IPS-18a (cell line): ENCODE results near the gene CUX1.

ENCODE experiments used
- H3K27ac ChIP-seq: one replicate; pipeline ENCODE4 v1.5.1; 2013; ENCODE audit warnings: low read length
- H3K27me3 ChIP-seq: one replicate; pipeline ENCODE4 v1.6.1; 2013; ENCODE audit warnings: mild to moderate bottlenecking, low read length; ENCODE audit not compliant: control insufficient read depth, insufficient read depth
- H3K36me3 ChIP-seq: one replicate; pipeline ENCODE4 v1.6.1; 2013; ENCODE audit warnings: low read depth, low read length; ENCODE audit not compliant: control insufficient read depth
- H3K4me1 ChIP-seq: one replicate; pipeline ENCODE4 v1.6.1; 2013; ENCODE audit warnings: low read depth, low read length; ENCODE audit not compliant: control insufficient read depth
- H3K4me3 ChIP-seq: one replicate; pipeline ENCODE4 v1.5.1; 2013; ENCODE audit warnings: low read length
- H3K9ac ChIP-seq: one replicate; pipeline ENCODE4 v1.6.1; 2013; ENCODE audit warnings: mild to moderate bottlenecking, low read length, moderate library complexity
- H3K9me3 ChIP-seq: one replicate; pipeline ENCODE4 v1.6.1; 2013; ENCODE audit warnings: low read depth, low read length; ENCODE audit not compliant: control insufficient read depth

The CUX1 gene

GRCh38 chr7:102214477-102215072, 397.1 kb downstream of the CUX1 start:
- H3K27me3 ChIP-seq: no peaks in the 10 kb centered on the region
- no peaks in the 10 kb centered on the region for H3K4me1 ChIP-seq
- no peak overlapping the region for H3K4me3 ChIP-seq
- H3K9me3 ChIP-seq: no peaks in the 10 kb centered on the region
- H3K9ac ChIP-seq: no peak overlapping the region
- no peak overlapping the region for H3K27ac ChIP-seq
- peaks cover 15% of the 10 kb centered on the region for H3K36me3 ChIP-seq

- no peak overlapping the region for H3K4me3 ChIP-seq
- H3K27ac ChIP-seq: no peak overlapping the region
- no peaks in the 10 kb centered on the region for H3K4me1 ChIP-seq
- H3K9ac ChIP-seq: no peak overlapping the region
- no peaks in the 10 kb centered on the region for H3K9me3 ChIP-seq
- no peaks in the 10 kb centered on the region for H3K27me3 ChIP-seq
- H3K36me3 ChIP-seq: peaks cover 15% of the 10 kb centered on the region
These were observed 397.8 kb downstream of the CUX1 start for GRCh38 chr7:102215256-102215655.

GRCh38 chr7:102215711-102216110, 398.3 kb downstream of the CUX1 start:
- H3K27me3 ChIP-seq: no peaks in the 10 kb centered on the region
- H3K27ac ChIP-seq: no peak overlapping the region
- H3K4me3 ChIP-seq: no peak overlapping the region
- no peak overlapping the region for H3K9ac ChIP-seq
- H3K9me3 ChIP-seq: no peaks in the 10 kb centered on the region
- H3K36me3 ChIP-seq: peaks cover 15% of the 10 kb centered on the region
- H3K4me1 ChIP-seq: no peaks in the 10 kb centered on the region

- H3K4me1 ChIP-seq: no peaks in the 10 kb centered on the region
These were observed 399.3 kb downstream of the CUX1 start for GRCh38 chr7:102216573-102217314.

GRCh38 chr7:102220229-102220850, 402.9 kb downstream of the CUX1 start:
- Histone ChIP-seq H3K27me3 (no peaks in the 10 kb centered on the region), H3K4me1 (no peaks in the 10 kb centered on the region), H3K27ac (no peak overlapping the region), H3K9me3 (no peaks in the 10 kb centered on the region), H3K4me3 (no peak overlapping the region), H3K36me3 (peaks cover 8% of the 10 kb centered on the region), H3K9ac (no peak overlapping the region)

More at GRCh38 chr7:102216573-102217314, 399.3 kb downstream of the CUX1 start:
- Histone ChIP-seq H3K9me3 (no peaks in the 10 kb centered on the region), H3K4me3 (no peak overlapping the region), H3K9ac (no peak overlapping the region), H3K27ac (no peak overlapping the region), H3K36me3 (peaks cover 15% of the 10 kb centered on the region), H3K27me3 (no peaks in the 10 kb centered on the region)

- no peaks in the 10 kb centered on the region for H3K27me3 ChIP-seq
- H3K4me1 ChIP-seq: no peaks in the 10 kb centered on the region
- no peaks in the 10 kb centered on the region for H3K9me3 ChIP-seq
- no peak overlapping the region for H3K27ac ChIP-seq
- H3K9ac ChIP-seq: no peak overlapping the region
- peaks cover 6% of the 10 kb centered on the region for H3K36me3 ChIP-seq
- no peak overlapping the region for H3K4me3 ChIP-seq
These were observed 403.8 kb downstream of the CUX1 start for GRCh38 chr7:102220960-102221800.

- Histone ChIP-seq H3K27me3 (no peaks in the 10 kb centered on the region), H3K9ac (no peak overlapping the region), H3K36me3 (no peaks in the 10 kb centered on the region), H3K9me3 (no peaks in the 10 kb centered on the region), H3K27ac (no peak overlapping the region), H3K4me1 (no peaks in the 10 kb centered on the region), H3K4me3 (no peak overlapping the region)
These were observed 404.5 kb downstream of the CUX1 start for GRCh38 chr7:102221961-102222360.

- Histone ChIP-seq H3K4me1 (no peaks in the 10 kb centered on the region), H3K36me3 (peaks cover 1% of the 10 kb centered on the region), H3K27ac (no peak overlapping the region), H3K9ac (no peak overlapping the region), H3K27me3 (no peaks in the 10 kb centered on the region), H3K9me3 (no peaks in the 10 kb centered on the region), H3K4me3 (no peak overlapping the region)
These were observed 405.0 kb downstream of the CUX1 start for GRCh38 chr7:102222445-102222844.

- Histone ChIP-seq H3K36me3 (peaks cover 6% of the 10 kb centered on the region), H3K27ac (no peak overlapping the region), H3K27me3 (no peaks in the 10 kb centered on the region), H3K9ac (no peak overlapping the region), H3K9me3 (no peaks in the 10 kb centered on the region), H3K4me3 (no peak overlapping the region), H3K4me1 (no peaks in the 10 kb centered on the region)
These were observed 405.8 kb downstream of the CUX1 start for GRCh38 chr7:102223184-102223583.

GRCh38 chr7:102225025-102225424, 407.6 kb downstream of the CUX1 start:
- Histone ChIP-seq H3K9me3 (no peaks in the 10 kb centered on the region), H3K36me3 (peaks cover 13% of the 10 kb centered on the region), H3K9ac (no peak overlapping the region), H3K4me1 (no peaks in the 10 kb centered on the region), H3K27ac (no peak overlapping the region), H3K4me3 (no peak overlapping the region), H3K27me3 (no peaks in the 10 kb centered on the region)

GRCh38 chr7:102227371-102227770, 409.9 kb downstream of the CUX1 start:
- Histone ChIP-seq H3K36me3 (peaks cover 13% of the 10 kb centered on the region), H3K9ac (no peak overlapping the region), H3K27ac (no peak overlapping the region), H3K4me1 (no peaks in the 10 kb centered on the region), H3K9me3 (no peaks in the 10 kb centered on the region), H3K4me3 (no peak overlapping the region), H3K27me3 (no peaks in the 10 kb centered on the region)
